HG03135 (cell line): ENCODE measurements around the gene ADIG.

Experiments used
- ATAC-seq: cut with Tn5 transposase; IDR thresholded peaks from one replicate; pipeline ENCODE4 v1.9.1; 2021; ENCODE audit warnings: mild to moderate bottlenecking, moderate library complexity; ENCODE audit not compliant: unreplicated experiment

Gene ADIG

DNA sequence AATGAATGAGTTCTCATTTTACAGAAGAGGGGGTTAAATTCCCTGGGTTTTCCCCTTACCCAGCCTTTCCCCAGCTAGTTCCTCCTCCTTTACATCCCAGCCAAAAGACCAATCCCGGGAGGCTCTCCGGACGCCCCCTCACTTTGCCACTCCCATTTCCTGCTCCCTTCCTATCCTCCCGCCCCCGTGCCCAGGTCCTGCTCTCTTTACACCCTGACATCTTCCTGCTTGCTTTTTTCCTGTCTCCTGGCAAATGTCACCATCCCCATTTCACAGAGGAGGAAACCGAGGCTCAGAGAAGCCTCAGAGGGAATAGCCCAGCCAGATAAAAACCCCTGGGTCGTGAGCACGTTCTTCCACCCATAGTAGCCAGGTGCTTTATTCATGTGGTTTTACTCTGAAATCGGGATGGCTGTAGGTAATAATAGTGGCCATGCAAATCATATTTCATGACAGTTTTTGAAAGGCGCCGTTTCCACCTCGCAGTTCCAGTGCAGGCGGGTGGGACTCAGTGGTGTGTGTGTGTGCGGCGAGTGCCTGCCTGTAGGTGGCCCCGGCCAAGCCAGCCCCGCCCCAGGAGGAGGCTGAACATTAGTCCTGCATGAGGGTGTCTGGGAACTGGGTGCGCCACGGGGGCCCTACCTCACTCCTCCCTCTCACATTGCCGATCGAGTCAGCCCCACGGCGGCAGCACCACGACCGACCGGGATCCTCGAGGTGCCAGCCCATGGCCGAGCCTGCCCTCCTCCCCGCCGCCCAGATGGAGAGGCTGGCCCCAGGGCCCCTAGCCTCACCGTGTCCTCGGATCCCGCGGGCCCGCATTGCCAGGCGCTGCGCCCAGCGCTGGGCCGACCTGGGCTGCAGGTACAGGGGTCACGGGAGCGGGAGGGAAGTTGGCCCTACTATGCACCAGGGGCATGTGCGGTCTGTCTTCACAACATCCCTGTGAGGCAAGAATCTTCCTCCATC lies 20.5 kb downstream of the ADIG start, which contains the start of gene ARHGAP40:
ARHGAP40 (plus strand) TSS at position 594 of the 969 bp plus-strand sequence.
- ATAC-seq: no peak

DNA sequence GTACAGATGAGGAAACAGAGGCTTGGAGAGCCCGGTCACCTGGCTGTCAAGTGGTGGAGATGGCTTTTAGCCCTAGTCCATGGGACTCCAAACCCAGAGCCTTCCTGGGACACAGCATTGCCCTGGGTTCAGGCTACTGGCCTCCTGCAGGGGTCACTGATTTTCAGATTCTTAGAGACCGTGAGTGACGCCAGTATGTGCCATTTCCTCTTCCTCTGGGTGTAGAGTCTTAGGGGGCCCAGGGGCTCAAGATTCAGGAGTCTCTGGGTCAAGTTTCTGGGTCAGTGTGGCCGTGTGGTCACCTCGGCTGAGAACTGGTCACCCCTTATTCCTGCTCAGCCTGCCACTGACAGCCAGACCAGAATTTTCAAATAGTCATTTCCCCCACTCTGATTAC lies 21.2 kb downstream of the ADIG start:
- ATAC-seq: no peak

DNA sequence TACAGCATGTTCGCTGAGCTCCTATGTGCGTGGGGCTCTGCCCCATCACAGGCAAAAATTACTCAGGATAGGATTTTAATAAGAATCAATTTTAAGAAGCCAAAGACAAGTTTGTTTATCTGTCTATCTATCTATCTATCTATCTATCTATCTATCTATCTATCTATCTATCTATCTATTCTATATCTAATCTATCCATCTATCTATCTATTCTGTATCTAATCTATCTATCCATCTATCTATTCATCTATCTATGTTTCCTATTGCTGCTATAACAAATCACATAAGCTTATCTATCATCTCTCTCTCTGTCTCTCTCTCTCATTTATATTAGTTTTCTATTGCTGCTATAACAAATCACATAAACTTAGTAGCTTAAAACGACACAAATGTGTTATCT lies 22.3 kb downstream of the ADIG start:
- ATAC-seq: no peak

DNA sequence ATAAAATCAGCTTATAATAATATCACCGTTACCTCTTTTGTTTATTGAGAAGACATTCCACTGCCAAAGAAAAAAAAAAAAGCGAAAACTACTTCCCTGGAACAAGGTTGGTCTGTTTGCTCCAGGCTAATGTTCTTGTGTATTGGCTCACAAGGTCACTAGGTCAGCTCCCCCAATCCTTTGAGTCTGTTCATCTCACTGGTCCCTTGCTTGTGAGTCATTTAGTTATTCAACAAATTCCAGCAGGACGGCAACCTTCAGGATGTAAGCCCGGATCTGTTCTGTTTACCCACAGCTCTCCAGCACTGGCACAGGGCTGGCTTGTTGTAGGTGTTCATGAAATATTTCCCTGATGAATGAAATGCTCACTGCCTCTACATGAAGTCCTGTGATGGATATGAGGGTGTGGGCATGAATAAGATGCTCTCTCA lies 23.9 kb downstream of the ADIG start:
- ATAC-seq: no peak

DNA sequence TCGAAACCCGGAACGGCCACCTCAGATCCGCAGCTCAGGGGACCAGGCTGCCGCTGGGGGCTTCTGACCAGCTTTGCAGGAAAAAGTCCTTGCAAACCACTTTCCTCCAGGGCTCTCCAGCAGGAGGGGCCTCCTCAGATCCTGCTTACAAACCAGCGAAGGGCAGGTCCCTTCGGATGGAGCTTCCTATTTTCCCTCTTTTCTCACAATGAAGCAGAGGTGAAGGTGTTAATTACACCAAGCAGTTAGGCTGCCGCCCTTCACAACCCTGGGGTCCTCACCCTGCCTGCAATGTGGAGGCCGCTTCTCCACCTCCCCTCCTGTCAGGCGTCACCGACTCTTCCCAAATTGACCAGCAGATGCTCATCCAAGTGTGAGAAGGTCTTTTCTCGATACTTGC lies 26.4 kb downstream of the ADIG start:
- ATAC-seq: no peak

DNA sequence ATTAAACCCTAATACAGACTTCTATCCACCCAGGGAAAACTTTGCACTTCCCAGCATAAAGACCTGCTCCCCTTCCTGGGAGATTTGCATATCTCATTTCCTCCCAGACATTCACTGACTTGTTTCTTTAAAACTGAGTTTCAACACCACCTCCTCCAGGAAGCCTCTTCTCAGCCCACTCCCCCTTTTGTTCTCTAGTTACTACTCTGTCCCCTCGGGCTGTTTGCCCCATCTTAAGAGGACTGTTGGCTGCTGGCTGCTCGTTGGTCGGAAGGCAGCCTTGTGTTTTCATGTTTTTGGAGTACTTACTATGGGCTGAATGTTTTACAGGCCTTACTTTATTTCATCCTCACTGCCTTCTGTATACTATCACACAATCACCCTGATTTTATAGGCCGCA lies 27.2 kb downstream of the ADIG start:
- ATAC-seq: no peak

DNA sequence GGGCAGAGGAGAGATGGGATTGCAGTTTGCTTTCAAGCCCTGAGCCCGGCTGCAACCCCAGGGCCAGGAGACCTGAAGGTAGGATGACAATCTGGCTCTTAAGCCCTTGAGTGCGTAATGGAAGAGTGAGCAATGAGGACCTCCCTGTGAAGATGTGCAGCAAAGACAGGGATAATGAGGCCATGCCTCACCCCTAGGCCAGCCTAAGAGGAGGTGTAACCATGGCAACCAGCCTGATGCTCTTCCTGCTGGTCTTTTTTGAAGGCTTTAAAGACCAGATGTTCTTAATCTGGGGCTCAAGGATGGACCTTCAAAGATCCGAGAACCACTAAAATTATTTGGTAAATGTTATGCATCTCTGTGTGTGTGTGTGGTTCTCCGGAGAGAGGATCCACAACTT lies 28.8 kb downstream of the ADIG start:
- no peak for ATAC-seq

DNA sequence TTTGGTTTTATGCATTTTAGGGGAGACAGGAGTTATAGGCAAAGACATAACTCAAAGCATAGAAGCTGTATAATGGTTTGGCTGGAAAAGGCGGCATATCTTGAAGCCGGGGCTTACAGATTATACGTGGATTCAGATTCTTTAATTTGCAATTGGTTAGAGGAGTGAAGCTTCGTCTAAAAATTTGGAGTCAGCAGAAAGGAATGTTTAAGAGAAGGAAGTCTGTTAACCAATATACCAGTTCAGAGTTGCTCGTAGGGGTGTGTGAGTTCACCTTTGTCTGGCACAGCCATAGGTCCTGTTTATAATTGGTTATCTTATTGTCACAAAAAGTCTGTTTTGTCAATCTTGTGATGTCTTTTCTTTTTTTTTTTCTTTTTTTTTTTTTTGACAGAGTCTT lies 29.5 kb downstream of the ADIG start:
- no peak for ATAC-seq

DNA sequence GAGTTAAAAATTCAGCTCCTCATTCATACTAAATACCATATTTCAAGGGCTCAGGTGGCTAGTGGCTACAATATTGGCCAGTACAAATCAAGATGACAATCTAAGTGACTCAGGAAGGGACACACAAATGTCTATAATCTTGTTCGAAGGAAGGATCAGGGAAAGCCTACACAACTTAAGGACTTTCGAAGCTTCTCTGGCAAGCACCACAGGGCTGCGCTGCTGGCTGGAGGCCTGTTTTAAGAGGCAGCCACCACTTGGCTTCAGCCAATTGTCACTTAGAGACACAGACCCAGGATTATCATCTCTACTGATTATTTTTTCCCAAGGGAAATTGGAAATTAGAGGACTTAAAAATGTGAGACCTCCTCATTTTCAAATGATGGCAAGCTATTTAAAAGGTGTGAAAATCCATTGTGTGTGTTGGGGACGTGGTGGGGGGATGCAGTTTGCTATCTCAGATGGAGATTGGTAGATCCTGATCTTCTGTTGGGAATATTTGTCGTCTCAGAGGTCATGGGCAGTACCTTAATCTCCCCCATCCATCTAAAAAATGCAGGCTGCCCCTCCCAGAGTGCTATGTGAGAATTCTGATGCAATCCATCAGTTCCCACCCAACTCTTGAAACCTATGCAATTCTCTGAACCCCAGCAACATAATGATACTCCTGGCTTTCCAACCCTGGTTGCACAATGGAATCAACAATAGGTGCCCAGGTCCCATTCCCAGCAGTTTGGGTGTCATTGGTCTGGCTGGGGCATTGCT lies 31.9 kb downstream of the ADIG start:
- no peak for ATAC-seq

DNA sequence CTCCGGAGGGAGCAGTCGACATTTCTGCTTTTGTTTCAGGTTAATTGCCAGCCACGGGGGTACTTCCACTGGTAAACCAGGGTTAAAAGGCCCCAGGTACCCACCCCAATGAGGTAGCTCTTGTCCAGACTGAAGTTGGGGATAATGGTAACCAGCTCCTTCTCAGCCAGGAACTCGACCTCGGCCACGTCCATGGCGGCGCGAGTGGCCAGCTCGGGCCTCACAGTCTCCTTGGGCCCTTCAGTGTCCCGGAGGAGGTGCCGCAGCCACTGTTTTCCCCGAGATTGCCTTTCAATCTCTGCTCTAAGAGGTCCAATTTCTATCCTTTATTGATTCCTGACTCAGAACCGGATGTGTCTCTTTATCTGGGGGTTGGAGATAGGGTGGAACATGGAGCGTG lies 34.3 kb downstream of the ADIG start:
- ATAC-seq: no peak

DNA sequence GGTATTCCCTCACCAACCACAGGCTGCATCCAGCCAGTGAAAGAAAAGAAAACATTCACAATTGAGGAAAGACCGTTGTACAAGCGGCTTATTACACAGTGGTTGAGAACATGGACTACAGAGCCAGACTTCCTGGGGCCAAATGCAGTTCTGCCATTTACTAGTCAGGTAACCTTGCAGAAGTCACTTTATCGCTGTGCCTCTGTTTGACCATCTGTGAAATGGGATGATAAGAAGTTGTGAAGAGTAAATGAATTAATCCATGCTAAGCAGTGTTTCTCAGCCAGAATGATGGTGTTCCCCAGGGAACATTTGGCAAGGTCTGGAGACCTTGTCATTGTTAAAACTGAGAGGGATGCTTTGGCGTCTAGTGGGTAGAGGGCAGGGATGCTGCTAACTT lies 35.5 kb downstream of the ADIG start:
- ATAC-seq: no peak

DNA sequence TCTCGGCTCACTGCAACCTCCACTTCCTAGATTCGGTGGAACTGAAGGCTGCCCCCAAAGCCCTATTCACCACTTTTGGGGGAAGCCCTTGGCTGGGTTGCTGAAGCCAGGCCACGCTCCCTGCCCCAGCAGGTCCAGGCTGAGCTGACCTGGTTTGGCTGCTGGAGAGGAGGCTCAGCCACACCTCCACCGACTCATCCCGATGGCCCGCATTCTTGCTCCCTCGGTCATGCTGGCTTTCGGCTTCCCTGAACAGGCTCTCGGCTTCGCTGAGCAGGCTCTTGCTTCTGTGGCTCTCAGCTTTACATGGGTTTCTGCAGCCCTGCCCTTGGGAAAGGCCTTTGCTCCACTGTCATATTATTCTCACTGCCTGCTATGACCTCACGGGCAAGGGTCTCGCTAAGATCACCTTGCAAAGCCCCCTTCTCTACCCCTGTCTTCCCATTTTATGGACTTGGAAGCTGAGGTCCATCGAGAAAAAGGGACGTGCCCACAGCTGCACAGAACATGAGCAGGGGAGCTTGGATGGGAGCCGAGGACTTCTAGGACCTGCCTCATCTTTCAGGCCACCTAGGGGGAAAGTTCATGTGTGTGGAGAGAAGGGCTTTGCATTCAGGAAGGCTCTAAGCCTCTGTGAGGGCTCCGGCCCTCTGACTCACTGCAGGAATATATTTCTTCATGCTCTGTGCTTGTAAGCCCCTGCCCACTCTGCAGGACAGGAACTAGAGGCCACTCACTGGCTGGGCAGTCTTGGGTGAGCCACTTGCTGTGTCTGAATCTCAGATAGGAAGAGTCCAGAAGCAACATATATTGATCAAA lies 36.2 kb downstream of the ADIG start:
- ATAC-seq: no peak

DNA sequence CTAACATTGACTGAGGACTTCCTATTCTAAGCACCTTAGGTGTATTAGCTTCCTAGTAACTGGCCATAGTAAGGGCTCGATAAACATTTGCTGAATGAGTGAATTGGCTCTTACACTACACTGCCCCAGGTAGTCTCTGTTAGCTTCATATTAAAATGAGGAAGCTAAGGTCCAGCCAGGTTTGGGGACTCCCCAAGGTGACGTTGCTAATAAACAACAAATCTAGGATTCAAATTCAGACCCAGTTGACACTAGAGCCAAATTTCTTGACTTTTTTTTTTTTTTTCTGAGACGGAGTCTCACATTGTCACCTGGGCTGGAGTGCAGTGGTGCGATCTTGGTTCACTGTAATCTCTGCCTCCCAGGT lies 36.8 kb downstream of the ADIG start:
- ATAC-seq: no peak

DNA sequence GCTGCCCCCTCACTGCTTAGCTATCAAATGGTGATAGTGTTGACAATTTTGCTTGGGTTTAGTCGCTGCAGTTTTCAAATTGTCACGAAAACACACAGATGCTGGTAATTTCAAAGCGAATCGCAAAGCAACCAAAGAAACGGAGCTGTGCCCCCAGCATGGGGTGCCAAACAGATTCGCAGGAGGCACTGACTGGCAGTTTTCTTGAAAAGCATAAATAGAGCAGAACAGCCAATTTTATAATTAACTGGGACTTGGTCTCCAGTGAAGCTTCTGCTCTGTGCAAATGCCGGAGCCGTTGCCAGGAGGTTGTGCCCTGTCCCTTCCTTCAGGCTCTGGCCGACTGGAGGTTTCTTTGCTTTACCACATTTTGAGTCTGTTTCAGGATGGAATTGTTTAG lies 39.4 kb downstream of the ADIG start:
- no peak for ATAC-seq

DNA sequence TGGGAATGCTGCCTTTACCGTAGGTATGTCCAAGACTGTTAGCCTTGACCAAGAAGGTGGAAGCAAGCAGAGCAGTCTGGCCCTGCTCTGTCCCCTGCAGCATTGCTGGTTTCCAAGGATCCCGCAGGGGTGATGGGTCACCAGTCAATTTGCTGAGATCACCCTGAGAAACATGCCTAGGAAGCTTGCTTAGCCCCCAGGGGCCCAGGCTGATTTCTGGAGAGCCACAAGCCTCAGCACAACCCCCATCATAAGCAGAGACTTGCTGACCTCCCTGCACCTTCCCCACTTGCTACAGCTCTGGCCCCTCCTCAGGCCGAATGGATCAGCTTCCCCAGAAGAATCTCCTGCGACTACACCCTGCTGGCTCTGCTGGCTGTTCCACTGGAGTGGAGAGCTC lies 42.1 kb downstream of the ADIG start:
- ATAC-seq: no peak

DNA sequence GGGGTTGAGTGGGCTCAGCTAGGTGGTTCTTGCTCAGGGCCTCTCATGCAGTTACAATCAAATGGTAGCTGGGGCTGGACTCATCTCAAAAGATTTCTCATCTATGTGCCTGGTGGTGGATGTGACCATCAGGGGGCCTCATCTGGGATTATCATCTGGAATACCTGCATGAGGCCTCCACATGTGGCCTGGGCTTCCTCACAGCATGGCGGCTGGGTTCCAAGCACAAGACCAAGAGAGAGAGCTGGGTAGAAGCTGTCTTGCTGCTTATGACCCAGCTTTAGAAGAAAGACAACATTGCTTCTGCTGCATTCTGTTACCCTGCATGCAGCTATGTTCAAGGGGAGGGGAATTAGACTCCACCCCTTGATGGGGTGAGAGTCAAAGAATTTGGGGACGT lies 43.1 kb downstream of the ADIG start:
- ATAC-seq: no peak

DNA sequence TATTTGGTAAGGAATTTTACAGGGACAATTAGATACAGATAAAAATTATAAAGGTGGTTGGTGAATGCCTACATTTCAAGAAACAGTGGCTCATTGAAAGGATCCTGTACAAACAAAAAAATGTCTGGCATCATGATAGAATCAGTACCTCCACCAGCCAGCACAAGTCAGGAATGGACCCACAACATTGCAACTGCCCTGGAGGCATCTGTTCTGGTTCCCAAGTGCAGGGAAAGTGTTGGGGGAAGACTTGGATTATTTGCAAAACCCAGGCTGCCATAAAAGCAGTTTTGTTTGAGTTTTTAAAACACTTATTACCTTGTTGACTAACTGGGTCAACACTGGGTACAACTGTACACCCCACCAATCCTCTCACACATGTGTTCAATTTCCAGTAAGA lies 44.9 kb downstream of the ADIG start:
- no peak for ATAC-seq

DNA sequence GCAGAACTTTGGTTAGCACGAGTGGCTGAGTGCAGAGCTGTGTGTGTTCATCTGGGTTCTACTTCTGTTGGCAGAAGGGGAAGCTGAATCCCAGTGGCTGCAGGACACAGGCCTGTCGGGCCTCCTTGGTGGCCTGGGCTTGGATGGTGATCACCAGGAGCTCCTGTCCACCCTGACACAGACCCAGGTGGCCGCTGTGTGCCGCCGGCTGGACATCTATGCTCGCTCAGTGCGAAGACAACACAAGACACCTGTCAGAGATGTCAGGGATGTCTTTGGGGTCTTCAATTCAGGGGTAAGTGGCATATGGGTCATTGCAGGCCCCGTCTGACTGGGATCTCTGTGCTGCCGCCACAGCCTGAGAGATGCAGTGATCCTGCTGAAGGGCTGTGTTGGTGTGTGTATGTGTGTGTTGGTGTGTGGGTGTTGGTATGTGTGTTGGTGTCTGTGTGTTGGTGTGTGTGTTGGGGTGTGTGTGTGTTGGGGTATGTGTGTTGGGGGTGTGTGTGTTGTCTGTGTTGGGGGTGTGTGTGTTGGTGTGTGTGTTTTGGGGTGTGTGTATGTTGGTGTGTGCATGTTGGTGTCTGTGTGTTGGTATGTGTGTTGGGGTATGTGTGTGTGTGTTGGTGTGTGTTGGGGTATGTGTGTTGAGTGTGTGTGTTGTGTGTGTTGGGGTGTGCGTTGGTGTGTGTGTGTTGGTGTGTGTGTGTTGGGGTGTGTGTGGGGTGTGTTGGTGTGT lies 46.1 kb downstream of the ADIG start:
- ATAC-seq: no peak

DNA sequence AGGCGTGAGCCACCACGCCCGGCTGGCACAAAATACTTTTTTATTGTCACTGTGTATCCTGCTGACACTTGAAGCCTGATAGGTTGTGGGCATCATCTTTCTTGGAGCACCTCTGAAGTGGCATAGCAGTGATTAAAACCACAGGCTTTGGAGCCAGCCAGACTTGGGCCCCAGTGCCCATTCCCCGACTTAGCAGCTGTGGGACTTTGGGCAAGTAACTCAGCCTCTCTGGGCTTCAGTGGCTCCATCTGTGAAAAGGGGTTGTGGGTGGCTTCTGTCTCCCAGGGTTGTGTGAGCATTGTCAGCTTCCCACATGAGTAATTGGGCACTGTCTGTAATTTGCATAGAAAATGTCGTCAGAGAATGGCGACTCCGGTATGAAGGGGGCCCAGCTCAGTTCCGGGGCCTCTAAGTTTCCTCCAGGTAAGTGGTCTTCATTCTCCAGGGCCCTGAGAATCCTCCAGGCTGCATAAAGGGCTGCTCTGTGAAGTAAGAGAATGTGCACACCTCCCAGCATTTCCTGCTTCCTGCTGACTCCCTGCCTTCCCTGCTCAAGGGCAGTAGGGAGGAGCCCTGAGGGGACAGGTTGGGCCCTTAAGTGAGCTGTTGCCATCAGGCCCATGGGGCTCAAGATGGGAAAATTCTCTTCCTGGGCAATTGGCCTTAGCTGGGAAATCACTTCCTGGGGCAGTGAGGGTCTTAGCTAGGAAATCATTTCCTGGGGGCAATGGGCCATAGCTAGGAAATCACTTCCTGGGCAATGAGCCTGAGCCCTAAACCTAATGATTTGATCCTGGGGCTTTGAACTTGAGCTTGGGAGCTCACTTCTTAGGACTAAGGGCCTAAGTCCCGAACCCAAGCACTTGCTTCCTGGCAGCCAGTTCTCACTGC lies 47.8 kb downstream of the ADIG start:
- ATAC-seq: no peak

DNA sequence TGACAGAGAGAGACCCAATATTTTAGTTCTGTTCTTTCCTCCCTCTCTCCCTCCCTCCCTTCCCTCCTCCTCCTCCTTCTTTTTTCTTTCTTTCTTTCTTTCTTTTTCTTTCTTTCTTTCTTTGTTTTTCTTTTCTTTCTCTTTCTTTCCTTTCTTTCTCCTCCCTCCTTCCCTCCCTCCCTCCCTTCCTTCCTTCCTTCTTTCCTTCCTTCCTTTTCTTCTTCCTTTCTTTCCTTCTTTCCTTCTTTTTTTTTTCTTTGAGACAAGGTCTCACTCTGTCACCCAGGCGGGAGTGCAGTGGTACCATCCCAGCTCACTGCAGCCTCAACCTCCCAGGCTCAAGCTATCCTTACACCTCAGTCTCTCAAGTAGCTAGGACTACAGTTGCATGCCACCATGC lies 49.0 kb downstream of the ADIG start:
- no peak for ATAC-seq
